Activated naive CD4-positive, alpha-beta T cell treated with anti-CD3 and anti-CD28 coated beads, Interleukin-2, amount 10 ng/mL, durations not matched to agents 7 days and 5 days (primary cell): ENCODE measurements around the gene G6PC1.
"Not testable (repeated sequence)": the region's sequence is repeated elsewhere in the genome, so short reads cannot be mapped to it uniquely, and the experiment has no call there.

ENCODE experiments used
- CTCF ChIA-PET: fragments of 350-600 bp; sonication (Branson Sonifier 250); formaldehyde crosslinking; loops from one replicate; lab custom pipeline; 2021; ENCODE audit warnings: antibody characterized with exemption; lab: Charles Lee
- DNase-seq: peaks from one replicate; pipeline ENCODE4 v3.0.0-alpha.2; 2020
- H3K27ac Mint-ChIP-seq: one replicate; pipeline ENCODE4 v1.8.0; 2021; ENCODE audit warnings: mild to moderate bottlenecking, moderate library complexity, mixed read lengths
- H3K27me3 Mint-ChIP-seq: one replicate; pipeline ENCODE4 v1.8.0; 2021; ENCODE audit warnings: mild to moderate bottlenecking, mixed read lengths
- H3K36me3 Mint-ChIP-seq: one replicate; pipeline ENCODE4 v1.8.0; 2021; ENCODE audit warnings: mixed read lengths
- H3K4me1 Mint-ChIP-seq: one replicate; pipeline ENCODE4 v1.8.0; 2021; ENCODE audit warnings: mixed read lengths
- H3K4me3 Mint-ChIP-seq: one replicate; pipeline ENCODE4 v1.8.0; 2021; ENCODE audit warnings: mild to moderate bottlenecking, moderate library complexity, mixed read lengths
- H3K9me3 Mint-ChIP-seq: one replicate; pipeline ENCODE4 v1.8.0; 2021; ENCODE audit warnings: mixed read lengths

Gene G6PC1

GRCh38 chr17:42882166-42882565 lies 18.4 kb upstream of the G6PC1 start:
- CTCF ChIA-PET: no interaction called here
- H3K27me3 Mint-ChIP-seq: peaks cover 43% of the 10 kb centered on the region
- no peaks in the 10 kb centered on the region for H3K9me3 Mint-ChIP-seq
- H3K27ac Mint-ChIP-seq: no peak overlapping the region
- H3K4me3 Mint-ChIP-seq: no peak overlapping the region
- H3K4me1 Mint-ChIP-seq: no peaks in the 10 kb centered on the region
- no peak for DNase-seq
- H3K36me3 Mint-ChIP-seq: no peaks in the 10 kb centered on the region

DNA sequence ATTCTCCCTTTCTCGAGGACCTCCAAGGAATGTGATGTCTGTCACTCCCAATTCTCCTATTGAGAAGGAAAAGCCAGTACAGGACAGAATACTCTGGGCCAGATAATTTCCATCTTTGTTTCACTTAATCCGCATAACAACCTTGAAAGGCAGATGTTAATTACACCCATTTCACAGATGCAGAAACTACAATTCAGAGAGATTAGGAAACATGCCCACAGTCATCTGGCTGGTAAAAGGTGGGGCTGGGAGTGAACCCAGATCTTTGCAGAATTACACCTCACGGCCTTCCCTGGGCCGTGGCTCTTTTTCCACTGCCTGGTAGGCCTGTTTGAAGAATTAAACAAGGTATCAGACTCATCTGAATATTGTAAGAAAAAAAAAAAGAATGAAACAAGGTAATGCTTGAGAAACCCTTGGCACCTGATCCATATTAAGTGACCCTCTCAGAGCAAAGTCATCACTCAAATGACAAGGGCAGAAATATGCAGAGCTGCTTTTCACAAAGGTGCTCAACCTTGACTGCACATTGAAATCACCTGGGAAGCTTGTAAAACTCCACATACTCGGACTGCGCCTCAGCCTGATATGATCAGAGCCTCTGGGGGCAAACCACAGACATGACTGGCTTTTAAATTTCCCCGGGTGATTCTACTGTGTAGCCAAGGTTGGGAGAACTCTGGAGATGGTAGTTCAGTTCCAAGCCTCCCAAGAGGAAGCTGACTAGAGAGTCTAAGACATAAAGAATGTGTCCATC lies 16.6 kb upstream of the G6PC1 start:
- H3K36me3 Mint-ChIP-seq: no peaks in the 10 kb centered on the region
- CTCF ChIA-PET: no interaction called here
- no peak for DNase-seq

DNA sequence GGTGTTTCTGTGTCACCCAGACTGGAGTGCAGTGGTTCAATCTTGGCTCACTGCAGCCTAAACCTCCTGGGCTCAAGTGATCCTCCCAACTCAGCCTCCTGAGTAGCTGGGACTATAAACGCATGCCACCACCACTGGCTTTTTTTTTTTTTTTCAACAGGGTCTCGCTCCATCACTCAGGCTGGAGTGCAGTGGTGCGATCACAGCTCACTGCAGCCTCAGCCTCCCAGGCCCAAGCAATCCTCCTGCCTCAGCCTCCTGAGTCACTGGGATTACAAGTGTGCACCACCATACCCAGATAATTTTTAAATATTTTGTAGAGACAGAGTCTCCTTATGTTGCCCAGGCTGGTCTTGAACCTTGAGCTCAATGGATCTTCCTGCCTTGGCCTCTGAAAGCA lies 14.8 kb upstream of the G6PC1 start:
- H3K27ac Mint-ChIP-seq, CTCF ChIA-PET, H3K9me3 Mint-ChIP-seq, H3K36me3 Mint-ChIP-seq, H3K4me1 Mint-ChIP-seq, H3K4me3 Mint-ChIP-seq, DNase-seq: not testable (repeated sequence)
- peaks cover 24% of the 10 kb centered on the region for H3K27me3 Mint-ChIP-seq

More for the DNA sequence above, 16.6 kb upstream of the G6PC1 start:
- Mint-ChIP-seq H3K9me3 (no peaks in the 10 kb centered on the region), H3K27me3 (peaks cover 32% of the 10 kb centered on the region), H3K27ac (no peak overlapping the region), H3K4me3 (no peak overlapping the region), H3K4me1 (no peaks in the 10 kb centered on the region)

- no peak overlapping the region for H3K27ac Mint-ChIP-seq
- no peak overlapping the region for H3K4me3 Mint-ChIP-seq
- H3K9me3 Mint-ChIP-seq: no peaks in the 10 kb centered on the region
- CTCF ChIA-PET: no interaction called here
- H3K4me1 Mint-ChIP-seq: no peaks in the 10 kb centered on the region
- DNase-seq: no peak
- H3K27me3 Mint-ChIP-seq: peaks cover 24% of the 10 kb centered on the region
- H3K36me3 Mint-ChIP-seq: no peaks in the 10 kb centered on the region
These were observed 14.1 kb upstream of the G6PC1 start for GRCh38 chr17:42886283-42887176.

GRCh38 chr17:42889809-42890208 lies 10.8 kb upstream of the G6PC1 start:
- H3K27me3 Mint-ChIP-seq: peaks cover 41% of the 10 kb centered on the region
- CTCF ChIA-PET: no interaction called here
- H3K36me3 Mint-ChIP-seq: no peaks in the 10 kb centered on the region

GRCh38 chr17:42891539-42892152 lies 9.0 kb upstream of the G6PC1 start:
- H3K27ac Mint-ChIP-seq: no peak overlapping the region
- CTCF ChIA-PET: no interaction called here
- H3K27me3 Mint-ChIP-seq: peaks cover 33% of the 10 kb centered on the region
- no peaks in the 10 kb centered on the region for H3K4me1 Mint-ChIP-seq
- H3K4me3 Mint-ChIP-seq: no peak overlapping the region
- H3K9me3 Mint-ChIP-seq: no peaks in the 10 kb centered on the region
- DNase-seq: no peak
- H3K36me3 Mint-ChIP-seq: no peaks in the 10 kb centered on the region

More at GRCh38 chr17:42889809-42890208, 10.8 kb upstream of the G6PC1 start:
- Mint-ChIP-seq H3K9me3 (no peaks in the 10 kb centered on the region), H3K4me1 (no peaks in the 10 kb centered on the region), H3K4me3 (no peak overlapping the region), H3K27ac (no peak overlapping the region)
- DNase-seq: no peak

- CTCF ChIA-PET: no interaction called here
- Mint-ChIP-seq H3K27ac (no peak overlapping the region), H3K4me1 (no peaks in the 10 kb centered on the region), H3K27me3 (peaks cover 37% of the 10 kb centered on the region), H3K4me3 (no peak overlapping the region), H3K9me3 (no peaks in the 10 kb centered on the region), H3K36me3 (no peaks in the 10 kb centered on the region)
- DNase-seq: no peak
These were observed 7.2 kb upstream of the G6PC1 start for GRCh38 chr17:42893359-42893758.

DNA sequence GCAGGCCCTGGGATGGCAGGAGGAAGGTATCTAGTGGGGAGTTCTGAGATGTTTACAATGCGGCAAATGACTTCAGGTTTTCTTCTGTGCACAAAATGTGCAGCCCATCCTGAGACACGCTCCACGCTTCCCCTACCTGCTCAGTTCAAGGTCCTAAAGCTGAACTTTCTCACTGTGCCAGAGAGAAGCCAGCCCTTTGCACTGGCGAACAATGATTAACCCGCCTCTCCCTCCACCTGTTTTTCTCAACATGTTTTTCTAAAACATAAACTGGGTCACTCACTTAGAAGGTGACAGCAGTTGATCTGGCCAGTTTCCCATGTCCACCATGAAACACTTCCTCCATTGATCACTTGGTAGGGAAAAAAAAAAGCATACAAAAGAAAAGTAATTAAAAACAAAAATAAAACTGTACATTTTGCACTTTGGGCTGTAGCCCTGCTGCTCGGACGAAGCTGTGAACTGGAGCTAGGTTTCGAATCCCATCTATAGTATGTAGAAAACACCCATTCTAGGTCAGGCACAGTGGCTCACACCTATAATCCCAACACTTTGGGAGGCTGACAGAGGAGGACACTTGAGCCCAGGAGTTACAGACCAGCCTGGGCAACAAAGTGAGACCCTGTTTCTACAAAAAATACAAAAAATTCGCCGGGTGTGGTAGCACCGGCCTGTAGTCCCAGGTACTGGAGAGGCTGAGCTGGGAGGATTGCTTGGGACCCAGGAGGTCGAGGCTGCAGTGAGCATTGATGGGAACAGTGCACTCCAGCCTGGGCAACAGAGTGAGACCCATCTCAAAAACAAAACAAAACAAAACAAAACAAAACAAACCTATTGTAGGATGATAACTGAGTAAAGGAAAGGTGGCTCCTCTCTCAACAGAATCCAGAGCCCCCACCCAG lies 6.1 kb upstream of the G6PC1 start:
- CTCF ChIA-PET: no interaction called here
- no peak overlapping the region for H3K4me3 Mint-ChIP-seq
- no peaks in the 10 kb centered on the region for H3K4me1 Mint-ChIP-seq
- no peaks in the 10 kb centered on the region for H3K9me3 Mint-ChIP-seq
- H3K36me3 Mint-ChIP-seq: no peaks in the 10 kb centered on the region
- H3K27ac Mint-ChIP-seq: no peak overlapping the region
- peaks cover 38% of the 10 kb centered on the region for H3K27me3 Mint-ChIP-seq
- no peak for DNase-seq

DNA sequence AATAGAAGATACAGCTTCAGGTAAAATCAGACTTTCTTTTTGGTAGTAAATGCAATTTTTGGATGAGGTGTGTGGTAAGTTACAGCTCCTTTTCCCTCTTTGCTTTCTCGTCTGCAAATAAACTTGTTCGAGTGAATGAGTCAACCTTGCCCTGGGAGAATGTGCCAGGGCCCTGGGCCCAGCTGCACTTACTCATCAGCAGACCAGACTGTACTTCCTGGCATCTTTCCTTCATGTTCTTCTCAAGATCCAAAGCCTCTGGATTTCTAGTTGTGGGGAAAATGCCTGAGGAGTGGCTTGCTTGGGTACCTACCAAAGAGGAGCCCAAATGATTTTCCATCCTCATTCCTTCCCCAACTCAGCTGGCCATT lies 5.4 kb upstream of the G6PC1 start:
- H3K4me3 Mint-ChIP-seq: no peak overlapping the region
- no peak overlapping the region for H3K27ac Mint-ChIP-seq
- CTCF ChIA-PET: no interaction called here
- no peaks in the 10 kb centered on the region for H3K9me3 Mint-ChIP-seq
- no peaks in the 10 kb centered on the region for H3K36me3 Mint-ChIP-seq
- no peaks in the 10 kb centered on the region for H3K4me1 Mint-ChIP-seq
- peaks cover 38% of the 10 kb centered on the region for H3K27me3 Mint-ChIP-seq
- no peak for DNase-seq

DNA sequence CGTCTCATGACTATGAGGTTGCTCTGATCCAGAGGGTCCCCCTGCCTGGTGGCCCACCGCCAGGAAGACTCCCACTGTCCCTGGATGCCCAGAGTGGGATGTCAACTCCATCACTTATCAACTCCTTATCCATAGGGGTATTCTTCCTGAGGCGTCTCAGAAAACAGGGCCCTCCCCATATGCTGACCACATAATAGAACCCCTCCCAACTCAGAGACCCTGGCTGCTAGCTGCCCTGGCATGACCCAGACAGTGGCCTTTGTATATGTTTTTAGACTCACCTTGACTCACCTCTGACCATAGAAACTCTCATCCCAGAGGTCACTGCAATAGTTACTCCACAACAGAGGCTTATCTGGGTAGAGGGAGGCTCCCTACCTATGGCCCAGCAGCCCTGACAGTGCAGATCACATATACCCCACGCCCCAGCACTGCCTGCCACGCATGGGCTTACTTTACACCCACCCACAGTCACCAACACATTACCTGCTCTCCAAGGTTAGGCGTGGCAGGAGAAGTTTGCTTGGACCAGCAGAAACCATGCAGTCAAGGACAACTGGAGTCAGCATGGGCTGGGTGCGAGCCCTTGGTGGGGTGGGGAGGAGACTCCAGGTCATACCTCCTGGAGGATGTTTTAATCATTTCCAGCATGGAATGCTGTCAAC lies 2.3 kb upstream of the G6PC1 start:
- H3K9me3 Mint-ChIP-seq: no peaks in the 10 kb centered on the region
- peaks cover 28% of the 10 kb centered on the region for H3K27me3 Mint-ChIP-seq
- CTCF ChIA-PET: no interaction called here
- H3K36me3 Mint-ChIP-seq: no peaks in the 10 kb centered on the region
- H3K27ac Mint-ChIP-seq: no peak overlapping the region
- H3K4me1 Mint-ChIP-seq: no peaks in the 10 kb centered on the region
- H3K4me3 Mint-ChIP-seq: no peak overlapping the region
- no peak for DNase-seq

GRCh38 chr17:42899981-42900380 lies 618 bp upstream of the G6PC1 start:
- H3K4me3 Mint-ChIP-seq, H3K36me3 Mint-ChIP-seq, CTCF ChIA-PET, H3K4me1 Mint-ChIP-seq, H3K27ac Mint-ChIP-seq, H3K9me3 Mint-ChIP-seq, DNase-seq: not testable (repeated sequence)
- H3K27me3 Mint-ChIP-seq: peaks cover 16% of the 10 kb centered on the region

GRCh38 chr17:42901535-42902229 lies 1.1 kb downstream of the G6PC1 start:
- no peak overlapping the region for H3K27ac Mint-ChIP-seq
- H3K4me3 Mint-ChIP-seq: no peak overlapping the region
- H3K4me1 Mint-ChIP-seq: no peaks in the 10 kb centered on the region
- DNase-seq: no peak
- H3K9me3 Mint-ChIP-seq: no peaks in the 10 kb centered on the region
- no peaks in the 10 kb centered on the region for H3K36me3 Mint-ChIP-seq
- peaks cover 20% of the 10 kb centered on the region for H3K27me3 Mint-ChIP-seq
- CTCF ChIA-PET: no interaction called here

DNA sequence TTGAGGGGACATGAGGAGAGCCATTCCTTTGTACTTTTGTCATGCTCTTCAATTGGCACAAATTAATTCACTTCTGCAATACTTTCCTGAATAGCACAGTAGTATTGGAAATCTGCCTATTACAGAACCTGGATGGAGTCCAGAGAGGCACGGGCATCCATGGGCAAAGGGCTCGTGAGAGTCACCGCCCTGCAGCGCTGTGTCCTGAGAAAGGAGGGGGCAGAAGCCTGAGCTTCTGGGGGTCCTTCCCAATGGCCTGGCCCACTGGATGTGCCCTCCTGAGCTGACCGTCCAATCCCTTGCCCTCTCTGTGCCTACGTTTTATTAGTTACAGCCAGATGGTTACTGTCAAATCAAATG lies 3.5 kb downstream of the G6PC1 start:
- H3K27me3 Mint-ChIP-seq: peaks cover 12% of the 10 kb centered on the region
- no peaks in the 10 kb centered on the region for H3K36me3 Mint-ChIP-seq
- H3K4me3 Mint-ChIP-seq: no peak overlapping the region
- no peaks in the 10 kb centered on the region for H3K9me3 Mint-ChIP-seq
- CTCF ChIA-PET: no interaction called here
- no peak for DNase-seq
- H3K4me1 Mint-ChIP-seq: no peaks in the 10 kb centered on the region
- no peak overlapping the region for H3K27ac Mint-ChIP-seq
